ENCODE data around the gene TRIOBP. TPM values are rescaled to one million over a fixed set of nuclear protein-coding genes. Genes with fewer than 3 reads are reported as not detected.

Gene TRIOBP
- total RNA-seq, 1 experiment from 2014 or later = 45.7 TPM

DNA sequence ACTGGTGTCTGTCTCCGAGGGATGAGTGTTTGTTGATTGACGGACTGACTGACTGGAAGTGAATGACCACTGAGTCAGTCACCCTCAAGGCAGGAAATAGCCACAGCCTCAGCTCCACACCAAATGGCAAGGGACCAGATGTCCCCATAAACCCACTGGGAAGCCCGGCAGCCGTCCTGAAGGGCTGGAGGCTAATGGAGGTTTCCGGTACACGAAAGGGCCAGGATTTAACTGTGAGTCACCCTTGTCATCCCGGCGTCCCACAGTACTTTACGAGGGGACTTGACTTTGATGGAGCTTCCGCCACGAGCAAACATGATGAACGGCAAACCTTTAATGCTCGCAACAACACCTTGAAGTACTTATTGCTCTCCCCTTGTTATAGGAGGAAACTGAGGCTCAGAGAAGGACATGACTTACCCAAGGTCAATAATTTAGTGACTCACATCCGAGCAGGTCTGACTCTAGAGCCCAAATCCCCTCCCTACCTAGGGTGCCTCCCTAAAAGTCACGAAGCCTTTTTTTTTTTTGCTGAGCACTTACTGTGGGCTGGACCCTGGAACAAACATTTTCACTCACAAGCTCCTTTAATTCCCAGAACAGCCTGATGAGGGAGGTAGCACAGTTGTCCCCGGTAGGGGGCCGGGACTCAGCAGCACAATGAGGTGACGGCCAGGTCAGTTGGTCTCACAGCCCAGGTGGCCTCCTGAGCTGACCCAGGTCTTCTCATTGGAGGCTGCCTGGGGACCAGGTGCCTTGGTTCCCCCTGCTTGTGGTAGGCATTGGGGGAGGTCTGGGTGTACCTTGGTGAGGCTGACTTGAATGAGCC is 85.7 kb downstream of the TRIOBP start:
- intact Hi-C loops (cut with micrococcal nuclease) = no loop called here
- Mint-ChIP-seq H3K9me3 (ENCODE audit: unreplicated experiment) (no peaks in the 10 kb centered on the region), H3K36me3 (ENCODE audit: insufficient read depth, unreplicated experiment) (peaks cover 9% of the 10 kb centered on the region), H3K4me1 (ENCODE audit: insufficient read depth, unreplicated experiment) (peaks cover 29% of the 10 kb centered on the region), H3K27ac (ENCODE audit: low read depth, unreplicated experiment) (peak overlapping the region; percentile 52), H3K4me3 (ENCODE audit: unreplicated experiment) (no peak overlapping the region), H3K27me3 (ENCODE audit: insufficient read depth, unreplicated experiment) (no peaks in the 10 kb centered on the region)
- no TSS peak for BruUV-seq (replicated peaks)
- CTCF ChIA-PET = interaction anchor here (0.6 to 3.5 kb wide), 4 partner anchors 35 to 190 kb away, joined by 3 to 16 read pairs (median 3); no protein-coding TSS in a partner anchor
- POLR2A ChIA-PET = interaction anchor here (0.6 to 3.4 kb wide), 6 partner anchors 18 to 107 kb away, joined by 3 to 14 read pairs (median 4); partner anchors contain the start of genes GCAT, LGALS1 and NOL12
- TF ChIP-seq, protein P1, sequence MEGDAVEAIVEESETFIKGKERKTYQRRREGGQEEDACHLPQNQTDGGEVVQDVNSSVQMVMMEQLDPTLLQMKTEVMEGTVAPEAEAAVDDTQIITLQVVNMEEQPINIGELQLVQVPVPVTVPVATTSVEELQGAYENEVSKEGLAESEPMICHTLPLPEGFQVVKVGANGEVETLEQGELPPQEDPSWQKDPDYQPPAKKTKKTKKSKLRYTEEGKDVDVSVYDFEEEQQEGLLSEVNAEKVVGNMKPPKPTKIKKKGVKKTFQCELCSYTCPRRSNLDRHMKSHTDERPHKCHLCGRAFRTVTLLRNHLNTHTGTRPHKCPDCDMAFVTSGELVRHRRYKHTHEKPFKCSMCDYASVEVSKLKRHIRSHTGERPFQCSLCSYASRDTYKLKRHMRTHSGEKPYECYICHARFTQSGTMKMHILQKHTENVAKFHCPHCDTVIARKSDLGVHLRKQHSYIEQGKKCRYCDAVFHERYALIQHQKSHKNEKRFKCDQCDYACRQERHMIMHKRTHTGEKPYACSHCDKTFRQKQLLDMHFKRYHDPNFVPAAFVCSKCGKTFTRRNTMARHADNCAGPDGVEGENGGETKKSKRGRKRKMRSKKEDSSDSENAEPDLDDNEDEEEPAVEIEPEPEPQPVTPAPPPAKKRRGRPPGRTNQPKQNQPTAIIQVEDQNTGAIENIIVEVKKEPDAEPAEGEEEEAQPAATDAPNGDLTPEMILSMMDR (IDR thresholded peaks at IDR 0.05; ENCODE audit: unreplicated experiment) = peak; percentile 23
- peak; percentile 78 for DNase-seq (ENCODE audit: unreplicated experiment)

DNA sequence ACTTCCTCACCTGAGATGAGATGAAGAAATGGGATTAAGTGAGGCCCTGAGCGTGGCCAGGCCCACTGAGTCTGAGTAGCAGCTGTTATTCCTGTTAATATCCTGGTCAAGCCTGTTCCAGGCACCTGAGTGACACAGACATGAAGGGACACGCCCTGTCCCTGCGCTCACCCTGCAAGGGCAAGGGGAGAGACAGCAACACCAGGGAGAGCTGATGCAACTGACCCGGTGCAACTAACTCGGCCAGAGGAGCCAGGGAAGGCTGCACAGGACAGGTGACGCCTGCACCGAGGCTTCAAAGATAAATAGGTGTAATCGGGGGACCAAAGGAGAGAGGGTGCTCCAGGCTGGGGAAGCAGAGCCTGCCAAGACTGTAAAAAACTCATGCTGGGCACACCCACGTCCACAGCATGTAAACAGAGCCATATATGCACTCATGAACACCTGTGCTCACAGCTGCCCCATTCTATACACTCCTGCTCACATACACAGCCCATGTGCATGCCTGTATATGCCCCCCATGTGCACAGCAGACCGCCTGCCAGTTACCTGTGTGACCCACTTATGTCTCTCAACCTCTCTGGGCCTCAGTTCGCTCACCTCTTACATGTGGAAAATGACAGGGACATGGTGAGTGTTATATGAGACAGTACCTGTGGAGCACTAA is 88.1 kb downstream of the TRIOBP start:
- Mint-ChIP-seq H3K27me3 (ENCODE audit: insufficient read depth, unreplicated experiment) (no peaks in the 10 kb centered on the region), H3K4me1 (ENCODE audit: insufficient read depth, unreplicated experiment) (peaks cover 29% of the 10 kb centered on the region), H3K4me3 (ENCODE audit: unreplicated experiment) (peak overlapping the region; percentile 1), H3K27ac (ENCODE audit: low read depth, unreplicated experiment) (peak overlapping the region; percentile 43), H3K36me3 (ENCODE audit: insufficient read depth, unreplicated experiment) (no peaks in the 10 kb centered on the region), H3K9me3 (ENCODE audit: unreplicated experiment) (no peaks in the 10 kb centered on the region)
- intact Hi-C loops (cut with micrococcal nuclease) = no loop called here
- BruUV-seq (replicated peaks) = no TSS peak
- POLR2A ChIA-PET = interaction anchor here (0.6 to 1.8 kb wide), 6 partner anchors 23 to 241 kb away, joined by 3 to 7 read pairs (median 4); partner anchors contain the start of genes GCAT and PDXP
- peak; percentile 61 for DNase-seq (ENCODE audit: unreplicated experiment)
- CTCF ChIA-PET = interaction anchor here (3.5 kb wide), 1 partner anchor 142 kb away, joined by 16 read pairs; no protein-coding TSS in a partner anchor
- TF ChIP-seq, protein P1 (IDR thresholded peaks at IDR 0.05; ENCODE audit: unreplicated experiment) = no peak

DNA sequence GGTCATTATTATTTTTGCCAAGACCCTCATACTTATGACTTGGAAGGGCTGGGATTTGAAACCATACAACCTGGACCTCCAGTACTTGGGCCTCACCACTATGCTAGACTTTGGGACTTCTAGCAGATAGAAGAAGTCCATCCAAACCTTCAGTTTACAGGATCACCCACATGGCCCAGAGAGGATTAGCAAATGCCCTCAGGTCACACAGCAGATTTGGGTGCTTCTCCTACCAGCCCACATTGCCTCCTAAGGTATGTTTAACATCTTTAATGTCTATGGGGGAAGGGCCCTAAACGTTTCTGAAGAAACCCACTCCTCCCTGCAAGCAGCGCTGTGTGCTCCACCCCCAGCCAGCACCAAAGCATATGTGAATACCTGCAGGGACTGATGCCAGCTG is 93.4 kb downstream of the TRIOBP start:
- TF ChIP-seq, protein P1 (IDR thresholded peaks at IDR 0.05; ENCODE audit: unreplicated experiment) = no peak
- ChIA-PET POLR2A (interaction anchor here (1.1 kb wide), 1 partner anchor 17 kb away, joined by 3 read pairs; the partner anchor contains the start of gene GCAT), CTCF (no interaction called here)
- intact Hi-C loops (cut with micrococcal nuclease) = loop anchor here (5.0 kb wide), 2 partner anchors 38 to 253 kb away; no protein-coding TSS in a partner anchor
- Mint-ChIP-seq H3K9me3 (ENCODE audit: unreplicated experiment) (no peaks in the 10 kb centered on the region), H3K36me3 (ENCODE audit: insufficient read depth, unreplicated experiment) (no peaks in the 10 kb centered on the region), H3K27me3 (ENCODE audit: insufficient read depth, unreplicated experiment) (no peaks in the 10 kb centered on the region), H3K27ac (ENCODE audit: low read depth, unreplicated experiment) (no peak overlapping the region), H3K4me3 (ENCODE audit: unreplicated experiment) (no peak overlapping the region), H3K4me1 (ENCODE audit: insufficient read depth, unreplicated experiment) (peaks cover 8% of the 10 kb centered on the region)
- no TSS peak for BruUV-seq (replicated peaks)
- no peak for DNase-seq (ENCODE audit: unreplicated experiment)

DNA sequence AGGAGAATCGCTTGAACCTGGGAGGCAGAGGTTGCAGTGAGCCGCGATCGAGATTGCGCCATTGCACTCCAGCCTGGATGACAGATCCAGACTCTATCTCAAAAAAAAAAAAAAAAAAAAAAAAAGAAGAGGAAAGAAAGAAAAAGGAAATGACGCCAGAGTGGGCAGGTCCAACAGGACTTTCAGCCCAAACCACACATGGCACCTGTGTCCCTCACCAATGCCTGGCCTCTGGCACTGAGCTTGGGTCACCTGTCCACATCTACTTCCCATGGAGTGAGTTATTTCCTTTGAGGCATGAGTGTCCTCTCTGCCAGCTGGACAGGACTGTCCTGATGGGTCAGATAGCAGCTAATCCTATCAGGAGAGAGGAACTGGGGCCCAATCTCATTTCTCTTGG is 95.6 kb downstream of the TRIOBP start:
- POLR2A ChIA-PET = interaction anchor here (1.0 to 1.2 kb wide), 2 partner anchors 15 to 135 kb away, joined by 3 to 4 read pairs; no protein-coding TSS in a partner anchor
- H3K9me3 Mint-ChIP-seq (ENCODE audit: unreplicated experiment) = no peaks in the 10 kb centered on the region
- H3K4me3 Mint-ChIP-seq (ENCODE audit: unreplicated experiment) = no peak overlapping the region
- H3K27ac Mint-ChIP-seq (ENCODE audit: low read depth, unreplicated experiment) = no peak overlapping the region
- CTCF ChIA-PET = interaction anchor here (0.7 to 6.1 kb wide), 12 partner anchors 16 to 186 kb away, joined by 3 to 83 read pairs (median 3); partner anchors contain the start of genes ANKRD54 and LGALS1
- H3K36me3 Mint-ChIP-seq (ENCODE audit: insufficient read depth, unreplicated experiment) = no peaks in the 10 kb centered on the region
- no peaks in the 10 kb centered on the region for H3K27me3 Mint-ChIP-seq (ENCODE audit: insufficient read depth, unreplicated experiment)
- BruUV-seq (replicated peaks) = no TSS peak
- DNase-seq (ENCODE audit: unreplicated experiment) = no peak
- TF ChIP-seq, protein P1 (IDR thresholded peaks at IDR 0.05; ENCODE audit: unreplicated experiment) = no peak
- intact Hi-C loops (cut with micrococcal nuclease) = loop anchor here (2.0 to 5.0 kb wide), 3 partner anchors 40 to 255 kb away; no protein-coding TSS in a partner anchor
- H3K4me1 Mint-ChIP-seq (ENCODE audit: insufficient read depth, unreplicated experiment) = peaks cover 5% of the 10 kb centered on the region

Data from MCF 10A (cell line).